ENCODE results near the gene NRARP.
"Not testable (repeated sequence)": the region's sequence is repeated elsewhere in the genome, so short reads cannot be mapped to it uniquely, and the experiment has no call there.

NRARP gene

DNA sequence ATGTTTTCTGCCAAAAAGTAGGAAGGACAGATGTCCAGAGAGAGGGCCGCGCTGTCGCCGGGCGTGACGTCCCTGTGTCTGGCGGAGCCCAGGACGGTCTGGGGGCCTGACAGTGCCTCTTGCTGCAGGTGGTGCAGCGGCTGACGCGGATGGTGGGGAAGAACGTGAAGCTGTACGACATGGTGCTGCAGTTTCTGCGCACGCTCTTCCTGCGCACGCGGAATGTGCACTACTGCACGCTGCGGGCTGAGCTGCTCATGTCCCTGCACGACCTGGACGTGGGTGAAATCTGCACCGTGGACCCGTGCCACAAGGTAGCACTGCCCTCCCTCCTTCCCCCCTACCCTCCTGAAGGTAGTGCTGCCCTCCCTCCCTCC, 39.2 kb downstream of the NRARP start:
- no peak for DNase-seq (ENCODE audit: low read depth in 2 of 2)

DNA sequence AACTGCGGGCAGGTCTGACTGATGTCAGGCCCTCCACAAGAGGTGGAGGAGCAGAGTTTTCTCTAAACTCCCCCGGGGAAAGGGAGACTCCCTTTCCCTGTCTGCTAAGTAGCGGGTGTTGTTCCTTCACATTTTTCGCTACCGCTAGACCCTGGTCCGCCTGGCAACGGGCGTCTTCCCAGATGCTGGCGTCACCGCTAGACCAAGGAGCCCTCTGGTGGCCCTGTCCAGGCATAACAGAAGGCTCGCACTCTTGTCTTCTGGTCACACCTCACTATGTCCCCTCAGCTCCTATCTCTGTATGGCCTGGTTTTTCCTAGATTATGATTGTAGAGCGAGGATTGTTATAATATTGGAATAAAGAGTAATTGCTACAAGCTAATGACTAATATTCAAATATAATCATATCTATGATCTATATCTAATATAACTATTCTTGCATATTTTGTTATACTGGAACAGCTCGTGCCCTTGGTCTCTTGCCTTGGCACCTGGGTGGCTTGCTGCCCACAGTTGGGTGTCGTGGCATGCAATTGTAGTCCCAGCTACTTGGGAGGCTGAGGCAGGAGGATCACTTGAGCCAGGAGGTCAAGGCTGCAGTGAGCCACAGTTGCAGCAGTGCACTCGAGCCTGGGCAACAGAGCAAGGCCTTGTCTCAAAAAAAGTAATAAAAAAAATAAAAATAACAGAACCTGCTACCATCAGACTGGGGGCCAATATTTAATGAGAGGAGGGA, 39.7 kb downstream of the NRARP start:
- not testable (repeated sequence) for DNase-seq (ENCODE audit: low read depth in 2 of 2)

DNA sequence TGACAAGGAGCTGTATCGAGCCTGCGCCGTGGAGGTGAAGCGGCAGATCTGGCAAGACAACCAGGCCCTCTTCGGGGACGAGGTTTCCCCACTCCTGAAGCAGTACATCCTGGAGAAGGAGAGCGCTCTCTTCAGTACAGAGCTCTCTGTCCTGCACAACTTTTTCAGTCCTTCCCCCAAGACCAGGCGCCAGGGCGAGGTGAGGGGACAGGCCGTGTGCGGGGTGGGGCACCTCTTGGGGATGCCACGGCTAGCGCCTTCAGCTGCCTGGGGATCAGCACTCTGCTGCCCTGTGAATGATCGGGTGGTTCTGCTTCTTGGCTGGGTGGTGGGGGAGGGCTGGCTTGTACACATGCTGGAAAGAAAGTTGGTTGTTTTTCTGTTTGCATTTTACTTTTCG, 45.2 kb downstream of the NRARP start:
- no peak for DNase-seq (ENCODE audit: low read depth in 2 of 2)

DNA sequence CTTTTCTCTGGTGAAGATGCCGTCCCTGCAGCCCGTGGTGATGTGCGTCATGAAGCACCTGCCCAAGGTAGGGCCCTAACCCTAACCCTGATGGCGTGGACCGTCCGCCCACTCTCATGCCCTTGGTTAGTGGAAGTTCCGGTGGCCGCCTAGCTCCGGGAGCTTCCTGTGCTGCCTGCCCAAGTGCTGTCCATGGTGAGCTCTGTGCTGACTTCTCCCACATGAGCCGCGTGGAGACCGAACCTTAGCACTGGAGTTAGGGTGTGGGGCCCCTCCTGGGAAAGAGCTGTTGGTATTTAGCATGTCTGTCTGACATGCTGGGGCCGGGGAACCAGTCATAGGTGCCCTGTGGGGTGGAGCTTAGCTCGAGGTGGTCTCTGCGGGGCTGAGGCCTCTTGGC, 45.7 kb downstream of the NRARP start:
- DNase-seq (ENCODE audit: low read depth in 2 of 2) = no peak

DNA sequence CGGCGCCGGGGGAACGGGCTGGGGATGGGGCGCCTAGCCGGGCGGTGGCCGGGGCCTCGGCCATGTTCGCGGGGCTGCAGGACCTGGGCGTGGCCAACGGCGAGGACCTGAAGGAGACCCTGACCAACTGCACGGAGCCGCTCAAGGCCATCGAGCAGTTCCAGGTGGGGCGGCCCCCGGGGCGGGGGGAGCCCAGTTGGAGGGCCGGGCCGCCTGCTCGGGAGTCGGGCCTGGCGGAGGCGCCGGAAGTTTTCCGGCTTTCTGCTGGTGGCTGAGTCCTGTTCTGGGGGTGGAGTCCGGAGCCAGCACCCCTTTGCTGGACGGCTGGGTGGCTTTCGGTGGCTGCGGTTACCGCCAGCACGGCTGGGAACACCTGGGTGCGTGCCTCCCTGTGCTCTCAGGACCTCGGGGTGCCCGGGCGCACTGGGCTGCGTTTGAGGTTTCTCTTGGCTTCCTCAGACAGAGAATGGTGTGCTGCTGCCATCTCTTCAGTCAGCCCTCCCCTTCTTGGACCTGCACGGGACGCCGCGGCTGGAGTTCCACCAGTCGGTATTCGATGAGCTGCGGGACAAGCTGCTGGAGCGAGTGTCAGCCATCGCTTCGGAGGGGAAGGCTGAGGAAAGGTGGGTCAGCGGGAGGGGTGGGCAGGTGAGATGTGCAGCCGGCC, 46.5 kb downstream of the NRARP start:
- peak in 1 of 2 donors; percentile 21 for DNase-seq (ENCODE audit: low read depth in 2 of 2)

DNA sequence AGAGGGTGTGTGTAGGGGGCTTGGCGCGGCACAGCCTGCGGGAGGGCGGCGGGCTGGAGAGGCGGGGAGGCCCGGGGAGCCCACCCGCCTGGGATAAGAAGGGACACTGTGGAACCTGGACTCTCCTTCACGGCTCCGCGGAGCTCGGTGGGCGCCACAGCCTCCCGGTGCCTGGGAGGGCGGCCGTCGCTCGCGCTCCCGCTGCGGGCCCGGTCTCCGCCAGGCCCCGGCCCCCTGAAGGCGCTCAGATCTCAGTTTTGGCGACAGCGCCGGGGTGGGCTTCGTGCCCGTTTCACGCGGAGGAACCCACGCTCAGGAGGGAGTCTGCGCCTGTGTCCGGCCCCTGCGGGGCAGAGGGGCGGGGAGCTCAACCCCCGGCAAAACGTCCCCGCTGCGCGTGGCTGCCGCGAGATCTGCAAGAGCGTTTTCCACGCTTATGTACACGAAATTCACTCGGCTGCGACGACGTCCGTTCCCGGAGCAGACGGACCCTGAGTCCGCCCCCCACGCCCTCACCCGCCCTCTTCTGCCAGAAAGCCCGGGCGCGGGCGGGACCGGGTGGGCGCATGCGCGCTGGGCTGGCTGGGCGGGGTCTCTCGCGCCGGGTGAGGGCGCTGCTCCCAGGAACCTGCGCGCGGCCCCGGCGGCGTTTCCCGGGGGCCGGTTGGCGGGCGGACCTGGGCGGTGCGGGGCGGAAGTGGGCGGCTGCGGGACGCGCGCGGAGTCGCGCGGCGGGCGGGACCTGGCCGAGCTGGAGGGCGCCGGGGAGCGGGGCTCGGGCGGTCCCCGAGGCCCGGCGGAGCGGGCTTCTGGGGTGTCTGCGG, 47.2 kb downstream of the NRARP start, which contains the start of gene NELFB:
Gene NELFB, plus strand, starts transcription at position 704 of the 824 bp plus-strand sequence.
- DNase-seq (ENCODE audit: low read depth in 2 of 2) = peak; percentile 94 to 97

DNA sequence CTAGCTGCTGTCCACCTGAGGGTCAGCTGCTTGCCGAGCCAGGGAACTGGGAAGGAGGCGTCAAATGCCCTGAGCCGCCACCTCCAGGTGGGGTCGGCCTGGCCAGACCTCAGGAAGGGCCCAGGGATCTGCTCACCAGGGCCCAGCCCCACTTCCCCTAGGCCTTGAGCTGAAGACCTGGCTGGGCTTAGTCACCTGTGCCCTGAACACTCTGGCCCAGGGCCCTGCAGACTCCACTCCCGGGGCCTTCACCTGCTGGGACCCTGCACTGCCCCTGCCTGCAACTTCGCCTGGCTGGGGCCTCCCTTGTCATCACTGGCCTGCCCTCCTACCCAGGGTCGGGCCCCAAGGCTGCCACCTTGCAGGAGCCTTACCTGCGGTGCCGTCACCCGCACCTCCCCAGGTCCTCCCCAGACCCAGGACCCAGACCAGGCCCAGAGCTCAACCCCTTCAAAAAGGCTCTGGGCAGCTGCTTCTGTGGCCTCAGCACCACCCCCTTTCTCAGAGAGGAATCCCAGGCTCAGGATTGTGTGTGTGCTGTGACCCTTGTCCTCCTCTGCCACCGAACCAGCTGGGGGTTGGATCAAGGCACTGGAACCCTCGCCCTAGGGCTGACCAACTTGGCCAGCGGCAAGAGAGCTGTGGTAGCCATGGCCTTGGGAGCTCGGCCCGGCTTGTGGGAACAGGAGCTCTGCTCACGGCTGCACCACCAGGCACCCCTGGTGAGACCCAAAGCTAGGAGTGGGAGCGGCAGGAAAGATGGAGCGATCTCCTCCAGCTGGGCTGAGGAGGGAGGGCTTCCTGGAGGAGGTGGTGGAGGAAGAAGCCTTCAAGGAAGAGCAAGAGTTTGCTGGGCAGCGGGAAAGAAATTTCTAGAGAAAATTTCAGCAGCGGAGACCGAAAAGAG, 48.1 kb downstream of the NRARP start:
- DNase-seq (ENCODE audit: low read depth in 2 of 2) = no peak

DNA sequence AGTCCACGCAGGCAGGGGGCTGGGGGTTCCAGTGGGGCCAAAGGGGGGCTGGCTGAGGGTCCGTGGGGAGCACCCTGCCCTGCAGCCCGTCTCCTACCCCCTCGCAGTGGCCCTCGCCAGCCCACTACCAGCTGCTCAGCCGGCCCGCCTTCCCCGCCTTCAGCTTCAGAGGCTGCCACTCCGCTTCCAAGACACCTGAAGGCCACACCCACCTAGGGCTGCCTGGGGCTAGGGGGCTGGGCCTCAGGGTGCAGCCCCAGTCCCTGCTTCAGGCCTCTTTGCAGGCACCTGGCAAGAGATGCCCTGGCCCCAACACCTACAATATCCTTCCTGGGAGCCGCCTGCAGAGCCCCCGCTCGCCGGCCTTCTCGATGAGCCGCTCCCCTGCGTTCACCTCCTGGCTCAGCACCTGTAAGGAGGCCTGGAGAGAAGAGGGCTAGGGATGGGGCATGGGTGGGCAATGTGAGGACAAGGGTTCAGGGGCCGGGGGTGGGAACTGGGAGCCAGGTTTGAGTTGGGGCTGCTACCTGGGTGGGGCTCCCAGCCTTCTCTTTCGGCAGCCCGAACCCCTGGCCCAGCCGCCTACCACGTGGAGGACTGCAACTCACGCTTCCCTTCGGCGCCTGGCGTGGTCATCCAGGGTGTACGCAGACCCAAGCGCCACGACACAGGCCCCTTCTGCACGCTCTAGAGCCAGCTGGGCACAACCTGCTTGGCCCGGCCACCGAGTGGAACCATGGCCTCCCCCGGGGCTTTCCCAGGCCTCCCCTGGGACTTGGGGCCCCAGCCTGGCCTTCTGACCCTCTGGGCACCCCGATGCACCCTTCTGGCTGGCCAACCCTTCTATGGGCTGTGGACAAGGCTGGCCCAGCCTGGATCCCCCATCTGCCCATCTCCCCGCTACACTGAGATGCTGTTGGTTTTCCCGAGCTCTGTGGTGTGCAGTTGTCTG, 49.2 kb downstream of the NRARP start:
- no peak for DNase-seq (ENCODE audit: low read depth in 2 of 2)

DNA sequence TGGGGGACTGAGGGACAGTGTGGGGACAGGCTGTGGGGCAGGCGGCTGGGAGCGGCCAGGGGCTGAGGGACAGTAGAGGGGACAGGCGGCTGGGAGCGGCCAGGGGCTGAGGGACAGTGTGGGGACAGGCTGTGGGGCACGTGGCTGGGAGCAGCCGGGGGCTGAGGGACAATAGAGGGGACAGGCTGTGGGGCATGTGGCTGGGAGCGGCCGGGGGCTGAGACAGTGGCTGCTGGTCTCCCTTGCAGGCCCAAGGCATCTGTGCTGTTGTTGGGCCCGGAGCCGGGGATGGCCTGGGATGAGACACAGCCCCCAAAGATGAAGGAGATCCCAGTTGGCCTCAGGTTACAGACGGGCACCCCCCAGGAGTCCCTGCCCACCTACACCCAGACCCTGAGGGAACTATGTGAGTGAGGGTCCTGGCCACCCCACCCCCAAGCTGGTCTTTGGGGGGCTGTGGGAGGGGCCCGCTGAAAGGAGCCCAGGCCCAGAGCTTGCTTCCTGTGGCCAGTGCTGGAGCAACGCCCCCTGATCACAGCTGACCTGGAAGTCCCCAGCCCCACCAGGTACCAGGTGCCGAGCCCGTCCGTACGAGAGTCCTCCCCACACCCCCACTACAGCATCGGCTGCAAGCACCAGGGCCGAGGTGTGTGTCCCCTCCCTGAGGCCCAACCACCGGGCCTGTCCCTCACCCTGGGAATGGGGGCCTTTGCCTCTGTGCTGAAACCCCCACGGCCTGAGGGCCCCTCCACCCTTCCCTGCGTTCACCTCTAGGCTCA, 50.4 kb downstream of the NRARP start:
- DNase-seq (ENCODE audit: low read depth in 2 of 2) = no peak

DNA sequence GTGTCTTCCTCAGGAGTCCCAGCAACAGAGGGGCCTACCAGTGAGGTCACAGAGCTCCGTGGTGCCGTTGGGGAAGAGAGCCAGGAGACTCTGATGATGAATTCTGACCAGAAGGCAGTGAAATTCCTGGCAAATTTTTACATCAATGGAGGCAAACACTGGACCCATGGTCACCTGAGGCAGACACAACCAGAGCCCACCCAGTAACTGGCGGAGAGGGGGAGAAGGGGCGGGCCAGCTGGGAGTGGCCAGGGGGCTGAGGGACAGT, 50.9 kb downstream of the NRARP start, which contains the start of gene STPG3:
Gene STPG3, plus strand, starts transcription at position 93 of the 268 bp plus-strand sequence. Its CDS starts 1 bp downstream, at position 94.
- DNase-seq (ENCODE audit: low read depth in 2 of 2) = no peak

DNA sequence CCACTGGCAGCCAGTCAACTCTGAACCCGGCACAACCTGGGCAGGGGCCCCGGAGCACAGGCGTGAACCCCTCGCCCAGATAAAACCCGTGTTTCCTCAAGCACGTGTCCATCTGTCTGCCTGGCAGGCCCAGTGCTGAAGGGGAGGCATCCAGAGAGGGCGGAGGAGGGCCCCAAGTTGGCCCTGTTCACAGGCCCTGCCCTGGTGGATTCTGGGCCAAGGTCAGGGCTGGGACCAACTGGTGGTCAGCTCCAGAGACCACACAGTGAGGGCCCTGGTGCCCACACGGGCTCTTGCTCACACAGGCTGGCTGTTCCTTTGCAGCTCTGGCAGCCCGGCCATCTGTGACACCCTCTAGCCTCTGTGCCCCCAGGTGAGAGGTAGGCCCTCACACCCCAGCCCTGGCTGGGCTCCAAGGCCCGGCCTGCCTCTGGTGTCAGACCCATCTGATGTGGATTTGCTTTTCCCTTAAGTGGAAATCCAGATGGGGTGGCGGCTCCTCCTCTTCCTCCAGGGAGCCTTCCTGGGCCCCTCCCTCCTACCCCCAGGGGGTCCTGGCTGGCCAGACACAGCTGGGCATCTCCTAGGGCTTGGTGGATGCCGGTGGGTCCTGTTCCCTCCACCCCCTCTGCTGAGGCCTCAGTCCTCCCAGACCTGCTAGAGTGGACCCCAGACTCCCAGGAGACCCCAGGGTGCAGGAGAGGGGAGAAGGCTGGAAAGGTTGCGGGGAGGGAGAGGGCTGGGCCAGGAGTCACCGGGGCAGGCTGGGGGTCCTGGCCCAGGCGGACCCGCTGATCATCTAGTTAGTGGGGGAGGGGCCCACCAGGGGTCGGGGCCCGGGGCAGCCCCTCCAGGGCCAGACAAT, 51.5 kb downstream of the NRARP start:
- no peak for DNase-seq (ENCODE audit: low read depth in 2 of 2)

Data from stimulated activated CD4-positive, alpha-beta T cell treated with anti-CD3 and anti-CD28 coated beads, Interleukin-4, amount 100 ng/mL, for 48 hours (primary cell).